AG04449 (cell line): ENCODE data around the gene SESN3.
"Not testable (repeated sequence)": the region's sequence is repeated elsewhere in the genome, so short reads cannot be mapped to it uniquely, and the experiment has no call there.

ENCODE experiments used
- CTCF ChIA-PET: fragments of 350-600 bp; formaldehyde crosslinking; extraction: SDS; loops from one replicate; lab custom pipeline; 2021; ENCODE audit warnings: antibody characterized with exemption; lab: Yijun Ruan, JAX
- POLR2A ChIA-PET: fragments of 400-600, 350-600 bp; formaldehyde crosslinking; extraction: SDS; loops from one replicate; lab custom pipeline; 2020; ENCODE audit warnings: antibody characterized with exemption, inconsistent platforms; lab: Yijun Ruan, JAX
- DNase-seq: peaks from one replicate; pipeline ENCODE4 v3.0.0-alpha.2; 2010; ENCODE audit warnings: low read depth, low spot score
- H3K4me3 ChIP-seq: 2 replicates; pipeline ENCODE4 v1.5.1; 2011; ENCODE audit warnings: low read depth, mild to moderate bottlenecking, control low read depth, low read length
- TF ChIP-seq, protein P1 (sequence below): IDR thresholded peaks from one replicate; pipeline ENCODE4 v1.5.1; 2011; ENCODE audit warnings: mild to moderate bottlenecking, moderate library complexity, low read length, control low read depth, inconsistent platforms; ENCODE audit not compliant: insufficient read depth; ENCODE audit errors: missing control alignments

Gene SESN3

GRCh38 chr11:95231881-95232605 lies 1.0 kb upstream of the SESN3 start:
- DNase-seq, result no peak
- CTCF ChIA-PET, result interaction anchor here (0.7 to 4.4 kb wide), 9 partner anchors 9 to 474 kb away, joined by 3 to 31 read pairs (median 3); no protein-coding TSS in a partner anchor
- POLR2A ChIA-PET, result interaction anchor here (0.7 to 1.1 kb wide), 2 partner anchors 84 to 268 kb away, joined by 3 to 4 read pairs; no protein-coding TSS in a partner anchor
- TF ChIP-seq, protein P1, sequence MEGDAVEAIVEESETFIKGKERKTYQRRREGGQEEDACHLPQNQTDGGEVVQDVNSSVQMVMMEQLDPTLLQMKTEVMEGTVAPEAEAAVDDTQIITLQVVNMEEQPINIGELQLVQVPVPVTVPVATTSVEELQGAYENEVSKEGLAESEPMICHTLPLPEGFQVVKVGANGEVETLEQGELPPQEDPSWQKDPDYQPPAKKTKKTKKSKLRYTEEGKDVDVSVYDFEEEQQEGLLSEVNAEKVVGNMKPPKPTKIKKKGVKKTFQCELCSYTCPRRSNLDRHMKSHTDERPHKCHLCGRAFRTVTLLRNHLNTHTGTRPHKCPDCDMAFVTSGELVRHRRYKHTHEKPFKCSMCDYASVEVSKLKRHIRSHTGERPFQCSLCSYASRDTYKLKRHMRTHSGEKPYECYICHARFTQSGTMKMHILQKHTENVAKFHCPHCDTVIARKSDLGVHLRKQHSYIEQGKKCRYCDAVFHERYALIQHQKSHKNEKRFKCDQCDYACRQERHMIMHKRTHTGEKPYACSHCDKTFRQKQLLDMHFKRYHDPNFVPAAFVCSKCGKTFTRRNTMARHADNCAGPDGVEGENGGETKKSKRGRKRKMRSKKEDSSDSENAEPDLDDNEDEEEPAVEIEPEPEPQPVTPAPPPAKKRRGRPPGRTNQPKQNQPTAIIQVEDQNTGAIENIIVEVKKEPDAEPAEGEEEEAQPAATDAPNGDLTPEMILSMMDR, result no peak
- H3K4me3 ChIP-seq, result peak overlapping the region; percentile 51

DNA sequence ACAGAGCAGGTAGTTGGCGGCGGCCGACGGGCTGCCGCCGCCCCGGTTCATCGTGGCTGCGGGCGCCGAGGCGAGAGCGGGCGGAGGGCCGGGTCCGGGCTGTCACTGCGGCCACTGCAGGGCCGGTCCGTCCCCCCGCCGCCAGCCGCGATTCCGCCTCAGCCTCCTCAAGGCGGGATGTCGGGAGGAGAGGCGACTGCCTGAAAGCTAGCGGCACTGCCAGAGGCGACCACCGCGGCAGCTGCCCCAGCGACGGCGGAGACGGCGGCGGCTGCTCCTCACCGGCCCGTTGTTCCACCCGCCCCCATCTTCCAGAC lies 234 bp downstream of the SESN3 start:
- peak overlapping the region; percentile 66 for H3K4me3 ChIP-seq
- no peak for DNase-seq
- TF ChIP-seq, protein P1, result no peak
- CTCF ChIA-PET, result interaction anchor here (0.7 to 4.4 kb wide), 5 partner anchors 8 to 475 kb away, joined by 3 to 31 read pairs (median 3); no protein-coding TSS in a partner anchor
- POLR2A ChIA-PET, result interaction anchor here (0.8 to 1.1 kb wide), 3 partner anchors 269 to 475 kb away, joined by 3 to 5 read pairs (median 4); no protein-coding TSS in a partner anchor

- DNase-seq, result no peak
- TF ChIP-seq, protein P1, result no peak
- POLR2A ChIA-PET, result interaction anchor here (0.6 kb wide), 1 partner anchor 163 kb away, joined by 3 read pairs; no protein-coding TSS in a partner anchor
- CTCF ChIA-PET, result interaction anchor here (0.9 to 4.4 kb wide), 5 partner anchors 19 to 535 kb away, joined by 3 to 31 read pairs (median 3); no protein-coding TSS in a partner anchor
- H3K4me3 ChIP-seq, result peak overlapping the region; percentile 66
Measured at GRCh38 chr11:95229993-95230809, 801 bp downstream of the SESN3 start.

DNA sequence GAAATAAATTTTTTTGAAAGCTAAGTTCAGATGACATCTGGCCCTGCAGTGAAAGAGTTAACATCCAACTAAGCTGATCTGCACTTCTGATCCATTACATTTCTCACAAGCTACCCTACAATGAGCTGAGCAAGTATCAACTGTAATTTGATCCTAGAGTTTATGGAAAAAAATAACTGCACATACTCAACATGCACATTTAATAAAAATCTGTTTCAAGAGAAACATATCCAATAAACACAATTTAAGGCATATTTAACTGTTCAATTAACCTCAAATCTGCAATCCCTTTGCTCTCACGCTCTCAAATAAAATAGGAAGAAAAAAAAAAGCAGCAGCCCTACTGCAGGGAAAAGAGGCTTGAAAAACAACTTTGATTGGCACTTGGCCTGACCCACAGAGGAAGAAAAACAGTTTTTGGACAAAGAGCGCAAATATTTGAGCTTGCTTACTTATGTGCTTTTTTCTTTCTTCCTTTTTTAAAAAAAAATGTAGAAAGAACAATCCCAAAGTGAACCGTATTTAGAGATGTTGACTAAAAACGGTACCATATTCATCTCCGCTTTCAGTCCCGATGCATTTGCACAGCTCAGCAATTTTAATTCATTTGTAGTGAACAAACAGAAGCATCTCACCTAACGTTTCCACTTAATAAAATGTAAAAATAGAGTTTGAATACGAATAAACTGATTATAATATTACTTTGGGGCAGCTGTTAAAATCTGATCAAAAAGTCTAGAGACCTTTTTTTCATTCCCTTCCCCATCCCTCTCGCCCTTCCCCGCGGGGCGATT lies 1.6 kb downstream of the SESN3 start:
- peak overlapping the region; percentile 66 for H3K4me3 ChIP-seq
- ChIA-PET POLR2A (interaction anchor here (0.6 kb wide), 1 partner anchor 162 kb away, joined by 3 read pairs; no protein-coding TSS in a partner anchor), CTCF (interaction anchor here (0.9 to 4.4 kb wide), 4 partner anchors 20 to 535 kb away, joined by 3 to 31 read pairs (median 3); no protein-coding TSS in a partner anchor)
- DNase-seq, result no peak
- TF ChIP-seq, protein P1, result no peak

DNA sequence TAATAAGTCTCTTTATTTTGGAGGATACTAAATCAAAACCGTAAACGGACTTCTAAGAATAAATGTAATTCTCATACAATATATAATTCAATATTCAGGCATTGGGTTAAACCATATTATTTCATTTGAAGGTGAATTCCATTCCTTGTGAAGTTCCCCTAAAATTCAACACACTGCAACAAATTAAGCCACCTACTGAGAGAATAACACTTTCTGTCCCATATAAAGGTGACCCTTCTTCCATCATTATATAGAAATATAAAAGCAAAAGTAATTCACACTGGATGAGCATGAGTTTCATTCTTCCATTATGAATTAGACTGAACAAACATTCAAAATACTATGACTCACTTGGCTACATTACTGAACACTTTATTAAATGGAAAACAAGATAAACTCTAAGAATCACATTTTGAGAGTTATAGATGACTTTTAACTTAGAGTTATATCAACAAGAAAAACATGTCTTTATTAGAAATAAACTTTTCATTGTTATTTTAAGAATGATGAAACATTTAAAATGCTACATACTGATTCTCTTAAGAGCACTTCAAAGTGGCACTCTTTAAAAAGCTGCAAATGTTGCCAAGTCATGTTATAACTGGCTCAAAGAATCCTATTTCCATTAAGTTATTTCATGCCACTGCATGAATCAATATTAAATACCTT lies 2.8 kb downstream of the SESN3 start:
- no peak for DNase-seq
- CTCF ChIA-PET, result no interaction called here
- H3K4me3 ChIP-seq, result no peak overlapping the region
- TF ChIP-seq, protein P1, result no peak
- POLR2A ChIA-PET, result no interaction called here

GRCh38 chr11:95227060-95227459 lies 3.9 kb downstream of the SESN3 start:
- H3K4me3 ChIP-seq, DNase-seq, POLR2A ChIA-PET, CTCF ChIA-PET: not testable (repeated sequence)
